Spleen (tissue), 7 donors: ENCODE data around the gene RABGGTB.

Experiments
- CTCF ChIP-seq, 11 experiments: fragments of 200-600 bp in 7 of 11; fragments of 450-650 bp in 4 of 11; sonication (generic) in 4 of 11; IDR thresholded peaks in 8 of 11; conservative IDR thresholded peaks in 3 of 11; 1 replicate in 7 of 11; 2 replicates in 4 of 11; pipeline versions ENCODE4 v1.4.0 to v1.8.0; 2016 to 2021; ENCODE audit warnings: antibody characterized with exemption in 11 of 11, inconsistent platforms in 4 of 11, mild to moderate bottlenecking in 1 of 11
- POLR2A ChIP-seq, 3 donors: fragments of 450-650 bp; IDR thresholded peaks; one replicate each; pipeline ENCODE4 v1.5.1; 2017; ENCODE audit warnings: antibody characterized with exemption in 3 of 3, mild to moderate bottlenecking in 1 of 3
- POLR2AphosphoS5 ChIP-seq, 3 donors: sonication (generic); formaldehyde crosslinking; IDR thresholded peaks; one replicate each; pipeline ENCODE4 v1.5.1; 2017; ENCODE audit warnings: antibody characterized with exemption in 3 of 3
- donor health status: DM: no; HTN: no; CAD: no; lungs with moderate emphysema.
- donor health status: DM: no; HTN: no; CAD: no.
- donor health status: DM: no; HTN: no; CAD: no.

DNA sequence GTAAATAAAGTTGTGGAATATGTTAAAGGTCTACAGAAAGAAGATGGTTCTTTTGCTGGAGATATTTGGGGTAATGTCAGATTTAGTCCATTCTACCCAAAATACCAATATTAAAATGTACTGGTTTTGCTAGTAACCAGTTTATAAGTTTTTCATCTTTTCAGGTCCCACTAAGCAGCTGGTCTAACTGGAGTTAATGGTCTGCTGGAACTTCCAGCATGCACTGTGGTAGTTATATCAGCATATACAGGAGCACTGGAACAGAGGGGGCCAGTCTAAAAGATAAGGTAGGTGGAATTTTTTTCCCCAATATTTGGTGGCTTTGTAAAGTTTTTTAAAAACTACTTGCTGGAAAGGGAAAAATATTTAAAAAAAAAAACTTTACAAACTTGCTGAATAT lies 3.9 kb downstream of the RABGGTB start:
- TF ChIP-seq POLR2AphosphoS5 (IDR thresholded peaks at IDR 0.05): no peak
- no peak for TF ChIP-seq CTCF (IDR thresholded peaks at IDR 0.05 in 8 of 11, conservative IDR thresholded peaks at IDR 0.05 in 3 of 11)
- TF ChIP-seq POLR2A (IDR thresholded peaks at IDR 0.05): no peak
